ENCODE measurements around the gene PPIG.

- TF ChIP-seq, protein P1, sequence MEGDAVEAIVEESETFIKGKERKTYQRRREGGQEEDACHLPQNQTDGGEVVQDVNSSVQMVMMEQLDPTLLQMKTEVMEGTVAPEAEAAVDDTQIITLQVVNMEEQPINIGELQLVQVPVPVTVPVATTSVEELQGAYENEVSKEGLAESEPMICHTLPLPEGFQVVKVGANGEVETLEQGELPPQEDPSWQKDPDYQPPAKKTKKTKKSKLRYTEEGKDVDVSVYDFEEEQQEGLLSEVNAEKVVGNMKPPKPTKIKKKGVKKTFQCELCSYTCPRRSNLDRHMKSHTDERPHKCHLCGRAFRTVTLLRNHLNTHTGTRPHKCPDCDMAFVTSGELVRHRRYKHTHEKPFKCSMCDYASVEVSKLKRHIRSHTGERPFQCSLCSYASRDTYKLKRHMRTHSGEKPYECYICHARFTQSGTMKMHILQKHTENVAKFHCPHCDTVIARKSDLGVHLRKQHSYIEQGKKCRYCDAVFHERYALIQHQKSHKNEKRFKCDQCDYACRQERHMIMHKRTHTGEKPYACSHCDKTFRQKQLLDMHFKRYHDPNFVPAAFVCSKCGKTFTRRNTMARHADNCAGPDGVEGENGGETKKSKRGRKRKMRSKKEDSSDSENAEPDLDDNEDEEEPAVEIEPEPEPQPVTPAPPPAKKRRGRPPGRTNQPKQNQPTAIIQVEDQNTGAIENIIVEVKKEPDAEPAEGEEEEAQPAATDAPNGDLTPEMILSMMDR (IDR thresholded peaks at IDR 0.05): no peak
- TF ChIP-seq, protein P2, sequence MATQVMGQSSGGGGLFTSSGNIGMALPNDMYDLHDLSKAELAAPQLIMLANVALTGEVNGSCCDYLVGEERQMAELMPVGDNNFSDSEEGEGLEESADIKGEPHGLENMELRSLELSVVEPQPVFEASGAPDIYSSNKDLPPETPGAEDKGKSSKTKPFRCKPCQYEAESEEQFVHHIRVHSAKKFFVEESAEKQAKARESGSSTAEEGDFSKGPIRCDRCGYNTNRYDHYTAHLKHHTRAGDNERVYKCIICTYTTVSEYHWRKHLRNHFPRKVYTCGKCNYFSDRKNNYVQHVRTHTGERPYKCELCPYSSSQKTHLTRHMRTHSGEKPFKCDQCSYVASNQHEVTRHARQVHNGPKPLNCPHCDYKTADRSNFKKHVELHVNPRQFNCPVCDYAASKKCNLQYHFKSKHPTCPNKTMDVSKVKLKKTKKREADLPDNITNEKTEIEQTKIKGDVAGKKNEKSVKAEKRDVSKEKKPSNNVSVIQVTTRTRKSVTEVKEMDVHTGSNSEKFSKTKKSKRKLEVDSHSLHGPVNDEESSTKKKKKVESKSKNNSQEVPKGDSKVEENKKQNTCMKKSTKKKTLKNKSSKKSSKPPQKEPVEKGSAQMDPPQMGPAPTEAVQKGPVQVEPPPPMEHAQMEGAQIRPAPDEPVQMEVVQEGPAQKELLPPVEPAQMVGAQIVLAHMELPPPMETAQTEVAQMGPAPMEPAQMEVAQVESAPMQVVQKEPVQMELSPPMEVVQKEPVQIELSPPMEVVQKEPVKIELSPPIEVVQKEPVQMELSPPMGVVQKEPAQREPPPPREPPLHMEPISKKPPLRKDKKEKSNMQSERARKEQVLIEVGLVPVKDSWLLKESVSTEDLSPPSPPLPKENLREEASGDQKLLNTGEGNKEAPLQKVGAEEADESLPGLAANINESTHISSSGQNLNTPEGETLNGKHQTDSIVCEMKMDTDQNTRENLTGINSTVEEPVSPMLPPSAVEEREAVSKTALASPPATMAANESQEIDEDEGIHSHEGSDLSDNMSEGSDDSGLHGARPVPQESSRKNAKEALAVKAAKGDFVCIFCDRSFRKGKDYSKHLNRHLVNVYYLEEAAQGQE (IDR thresholded peaks at IDR 0.05; ENCODE audit: insufficient read depth in 1 of 2, low read depth in 2 of 2, low read length in 1 of 2): no peak
- TF ChIP-seq POLR2AphosphoS5 (IDR thresholded peaks at IDR 0.05; ENCODE audit: low read depth, low read length) (no peak), TCF7L2 (IDR thresholded peaks at IDR 0.05; ENCODE audit: low read depth, low read length) (no peak)
Measured at GRCh38 chr2:169572189-169572588, 12.0 kb upstream of the PPIG start.

Data from Panc1 (cell line).